Keratinocyte (primary cell): Measurements from ENCODE around the gene STAC.

ENCODE experiments used
- CTCF ChIP-seq, 3 experiments: IDR thresholded peaks in 1 of 3; conservative IDR thresholded peaks in 1 of 3; optimal IDR thresholded peaks in 1 of 3; 2 replicates in 2 of 3; 3 replicates in 1 of 3; pipeline versions ENCODE3 to v1.5.1; 2011; ENCODE audit warnings: low read length in 3 of 3, mild to moderate bottlenecking in 3 of 3, moderate library complexity in 2 of 3, control low read depth in 1 of 3, inconsistent platforms in 1 of 3; ENCODE audit not compliant: insufficient read depth in 2 of 3; ENCODE audit errors: extremely low read depth in 1 of 3
- EZH2 ChIP-seq: IDR thresholded peaks from one replicate; pipeline ENCODE4 v1.6.1; 2012; ENCODE audit warnings: inconsistent platforms, mild to moderate bottlenecking, low read length, moderate library complexity

DNA sequence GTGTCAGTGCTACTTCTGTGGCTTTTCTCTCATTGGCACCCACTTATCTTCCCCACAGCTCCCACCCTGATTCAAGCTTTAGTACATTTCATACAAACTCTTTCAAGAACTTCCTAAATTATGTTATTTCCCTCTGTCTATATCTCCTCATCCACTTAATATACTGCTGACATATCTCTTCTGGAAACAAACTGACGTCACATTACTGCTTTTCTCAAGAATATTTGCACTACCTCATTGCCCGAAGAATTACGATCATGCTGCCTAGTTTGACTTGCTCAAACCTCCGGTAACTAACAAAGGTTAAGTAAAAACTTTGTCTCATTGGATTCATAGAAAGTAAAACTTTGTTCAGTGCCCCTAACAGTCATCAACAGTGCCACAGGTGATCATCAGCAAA lies 76.5 kb downstream of the STAC start:
- no peak for TF ChIP-seq CTCF (optimal IDR thresholded peaks at IDR 0.05 in 1 of 3, IDR thresholded peaks at IDR 0.05 in 1 of 3, conservative IDR thresholded peaks at IDR 0.05 in 1 of 3; ENCODE audit: extremely low read depth in 1 of 3, insufficient read depth in 2 of 3, low read length in 3 of 3)
- TF ChIP-seq EZH2 = no peak
